ENCODE results near the gene RPL22.

The RPL22 gene

GRCh38 chr1:6200188-6200809 lies 904 bp upstream of the RPL22 start:
- DNase-seq: no peak

GRCh38 chr1:6198646-6199297 lies 623 bp downstream of the RPL22 start:
- no peak for DNase-seq

- no peak for DNase-seq
Observed at GRCh38 chr1:6197746-6198427, 1.5 kb downstream of the RPL22 start.

- DNase-seq: no peak
Observed at GRCh38 chr1:6191968-6192367, 7.4 kb downstream of the RPL22 start.

GRCh38 chr1:6188466-6188865 lies 10.9 kb downstream of the RPL22 start:
- DNase-seq: no peak

GRCh38 chr1:6185635-6186382 lies 13.6 kb downstream of the RPL22 start:
- peak; percentile 43 for DNase-seq

- DNase-seq: peak; percentile 77
Observed at GRCh38 chr1:6185151-6185550, 14.2 kb downstream of the RPL22 start.

GRCh38 chr1:6184083-6184783 lies 15.2 kb downstream of the RPL22 start:
- no peak for DNase-seq

- no peak for DNase-seq
Observed at GRCh38 chr1:6183520-6183989, 15.8 kb downstream of the RPL22 start.

GRCh38 chr1:6181347-6181770 lies 18.0 kb downstream of the RPL22 start:
- DNase-seq: no peak

- no peak for DNase-seq
Observed at GRCh38 chr1:6180707-6181311, 18.6 kb downstream of the RPL22 start.

- DNase-seq: no peak
Observed at GRCh38 chr1:6180268-6180706, 19.1 kb downstream of the RPL22 start, which contains the start of gene CHD5. Gene CHD5, minus strand, starts transcription at chr1:6180321. Its CDS starts 298 bp downstream, at chr1:6180023.

- no peak for DNase-seq
Observed at GRCh38 chr1:6179564-6180175, 19.7 kb downstream of the RPL22 start.

- no peak for DNase-seq
Observed at GRCh38 chr1:6178751-6179563, 20.4 kb downstream of the RPL22 start.

GRCh38 chr1:6177681-6178380 lies 21.6 kb downstream of the RPL22 start:
- no peak for DNase-seq

GRCh38 chr1:6176779-6177178 lies 22.6 kb downstream of the RPL22 start:
- DNase-seq: no peak

GRCh38 chr1:6175411-6175828 lies 24.0 kb downstream of the RPL22 start:
- no peak for DNase-seq

GRCh38 chr1:6174621-6175410 lies 24.6 kb downstream of the RPL22 start:
- no peak for DNase-seq

- no peak for DNase-seq
Observed at GRCh38 chr1:6172549-6172948, 26.8 kb downstream of the RPL22 start.
